GM18873 (cell line): ENCODE data around the gene GFRA1.

Experiments
- ATAC-seq: cut with Tn5 transposase; IDR thresholded peaks from one replicate; pipeline ENCODE4 v1.9.1; 2021; ENCODE audit warnings: mild to moderate bottlenecking, moderate library complexity, moderate number of reproducible peaks; ENCODE audit not compliant: unreplicated experiment, low FRiP score

GFRA1 gene

DNA sequence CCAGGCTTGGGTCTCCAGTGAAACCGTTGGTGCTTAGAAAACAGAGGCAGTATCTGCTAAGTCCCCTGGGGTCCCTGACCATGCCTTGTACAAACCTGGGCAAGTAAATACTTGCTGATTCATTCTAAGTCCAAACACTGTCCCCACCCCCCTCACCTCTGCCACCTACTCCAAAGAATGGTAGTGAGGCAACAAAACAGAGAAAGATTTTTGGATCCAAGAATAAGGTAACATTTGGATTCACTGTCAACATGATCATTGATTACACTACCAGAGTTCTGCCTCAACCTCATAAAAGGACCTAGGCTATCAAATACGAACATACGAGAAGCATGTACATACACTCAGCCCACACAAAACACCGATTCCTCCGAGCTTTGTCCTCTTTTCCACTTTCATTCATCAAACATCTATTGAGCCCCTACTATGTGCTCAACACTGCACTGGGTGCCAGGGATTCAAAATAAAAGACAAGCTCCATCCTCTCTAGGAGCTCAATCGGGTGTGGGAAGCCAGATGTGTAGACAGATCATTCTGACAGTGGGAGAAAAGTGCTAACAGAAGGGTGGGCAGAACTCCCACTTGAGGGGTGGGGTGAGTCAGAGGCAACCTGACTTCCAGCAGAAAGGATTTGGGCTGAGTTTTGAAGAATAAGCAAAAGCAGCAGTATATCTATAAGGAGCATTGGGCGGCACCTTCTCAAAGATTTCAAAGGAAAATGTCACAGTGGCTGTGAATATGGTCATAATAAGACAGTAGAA, 71.2 kb downstream of the GFRA1 start:
- no peak for ATAC-seq

- no peak for ATAC-seq
Measured at GRCh38 chr10:116201011-116201410, 72.0 kb downstream of the GFRA1 start.

GRCh38 chr10:116198676-116199035, 74.3 kb downstream of the GFRA1 start:
- ATAC-seq, result no peak

GRCh38 chr10:116197946-116198675, 74.9 kb downstream of the GFRA1 start:
- ATAC-seq, result no peak

DNA sequence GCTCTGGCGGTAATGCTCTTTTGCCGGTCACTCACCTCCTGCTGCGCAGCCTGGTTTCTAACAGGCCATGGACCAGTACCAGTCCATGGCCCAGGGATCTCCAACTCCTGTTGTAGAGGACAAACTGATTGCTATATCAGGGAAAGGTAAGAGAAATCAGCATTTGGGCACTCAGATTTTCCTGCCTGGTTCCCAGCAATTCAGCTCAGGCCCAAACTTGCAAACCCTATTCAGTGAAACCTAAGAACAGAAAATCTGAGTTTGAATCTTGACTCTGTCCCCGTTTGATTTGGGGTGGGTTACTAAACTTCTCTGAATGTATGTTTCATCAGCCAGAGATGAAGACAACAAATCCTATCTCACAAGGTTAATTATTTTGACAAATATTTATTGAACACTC, 77.4 kb downstream of the GFRA1 start:
- no peak for ATAC-seq

DNA sequence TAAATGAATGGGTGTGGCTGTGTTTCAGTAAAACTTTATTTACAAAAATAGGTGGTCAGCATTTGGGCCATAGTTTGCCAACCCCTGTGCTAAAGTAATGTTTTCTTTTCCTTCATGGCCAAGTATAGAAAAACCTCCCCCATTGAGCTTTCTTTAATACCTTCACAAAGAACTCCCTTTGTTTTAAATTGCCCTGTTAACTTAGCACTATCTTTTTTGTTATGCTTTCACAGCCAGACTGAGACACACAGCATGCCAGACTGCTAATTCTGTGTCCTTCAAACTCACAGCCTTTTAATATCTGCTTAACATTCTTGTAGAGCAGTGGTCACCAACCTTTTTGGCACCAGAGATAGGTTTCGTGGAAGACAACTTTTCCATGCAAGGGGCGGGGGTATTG, 78.0 kb downstream of the GFRA1 start:
- ATAC-seq, result no peak

DNA sequence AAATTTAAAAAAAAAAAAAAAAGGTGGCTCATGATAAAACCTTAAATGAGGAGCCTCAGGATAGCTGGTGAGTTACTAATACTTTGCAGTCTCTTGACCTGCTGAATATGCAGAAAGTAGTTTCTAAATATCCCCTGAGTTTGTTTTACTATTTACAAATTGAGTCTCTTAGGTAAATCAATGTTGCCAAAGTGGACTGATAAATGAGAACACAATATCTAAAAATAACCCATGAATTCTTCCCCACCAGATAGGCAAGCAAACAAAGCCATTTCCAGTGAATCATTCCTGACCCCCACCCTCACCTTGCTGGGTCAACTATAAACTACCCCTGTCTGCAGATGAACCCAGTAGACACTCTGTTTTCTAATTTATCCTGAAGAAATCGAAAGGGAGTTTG, 78.9 kb downstream of the GFRA1 start:
- ATAC-seq, result no peak

- ATAC-seq, result no peak
Measured at GRCh38 chr10:116190883-116191282, 82.1 kb downstream of the GFRA1 start.

DNA sequence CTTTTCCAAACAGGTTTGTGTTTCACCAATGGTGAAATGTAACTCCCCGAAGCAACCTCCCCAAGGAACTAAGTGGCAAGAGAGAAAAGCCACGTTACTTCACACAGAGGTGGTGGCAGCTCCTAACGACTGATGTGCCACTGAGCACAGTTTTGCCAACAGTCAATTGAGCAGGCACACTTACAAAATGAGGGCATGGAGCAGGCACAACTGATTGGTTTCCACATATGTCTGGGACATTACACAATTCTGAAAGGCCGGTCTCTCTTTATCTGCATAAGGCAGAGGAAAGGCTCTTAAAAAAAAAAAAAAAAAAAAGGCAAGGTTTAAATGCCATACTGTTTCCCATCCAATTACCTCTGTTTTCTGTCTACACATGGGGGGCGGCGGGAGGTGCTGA, 86.7 kb downstream of the GFRA1 start:
- ATAC-seq, result no peak

- no peak for ATAC-seq
Measured at GRCh38 chr10:116185199-116185867, 87.7 kb downstream of the GFRA1 start.

- no peak for ATAC-seq
Measured at GRCh38 chr10:116184512-116184794, 88.6 kb downstream of the GFRA1 start.

DNA sequence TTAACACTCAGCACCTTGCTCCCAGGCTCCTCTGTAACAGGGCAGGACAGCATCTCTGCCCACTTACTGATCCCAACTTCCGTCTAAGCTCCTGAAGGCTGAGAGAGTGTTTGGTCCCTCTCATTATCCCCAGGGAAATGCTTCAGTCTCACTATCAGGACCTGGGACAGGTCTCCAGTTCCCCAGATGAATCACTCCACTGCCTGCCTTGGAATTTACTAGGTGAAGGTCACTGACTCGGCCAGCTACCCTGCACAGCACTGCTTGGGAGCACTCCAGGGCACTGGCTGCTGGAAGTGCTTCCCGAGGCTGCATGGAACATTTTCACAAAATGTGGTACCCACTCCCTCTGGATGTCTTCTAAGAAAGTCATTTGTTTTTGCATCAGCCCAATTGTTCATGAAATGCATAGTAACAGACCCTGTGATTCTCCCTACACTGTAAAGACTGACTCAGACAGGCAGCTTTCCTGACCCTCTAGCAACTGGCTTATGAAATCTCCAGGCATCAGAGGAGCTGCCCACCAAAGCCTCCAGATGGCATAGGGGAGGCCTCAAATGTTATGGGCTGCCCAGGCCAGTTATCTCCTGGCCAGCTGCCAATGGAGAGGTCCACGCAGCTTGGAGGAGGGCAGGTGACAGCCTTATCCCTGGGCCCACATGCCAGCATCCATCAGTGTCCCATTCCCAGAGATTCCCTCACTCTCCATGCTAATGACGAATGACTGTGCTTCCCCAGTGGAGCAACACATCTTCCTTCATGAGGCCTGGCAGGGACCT, 89.1 kb downstream of the GFRA1 start:
- ATAC-seq, result no peak

- ATAC-seq, result no peak
Measured at GRCh38 chr10:116182426-116182825, 90.6 kb downstream of the GFRA1 start.

GRCh38 chr10:116178086-116178605, 94.9 kb downstream of the GFRA1 start:
- ATAC-seq, result no peak

DNA sequence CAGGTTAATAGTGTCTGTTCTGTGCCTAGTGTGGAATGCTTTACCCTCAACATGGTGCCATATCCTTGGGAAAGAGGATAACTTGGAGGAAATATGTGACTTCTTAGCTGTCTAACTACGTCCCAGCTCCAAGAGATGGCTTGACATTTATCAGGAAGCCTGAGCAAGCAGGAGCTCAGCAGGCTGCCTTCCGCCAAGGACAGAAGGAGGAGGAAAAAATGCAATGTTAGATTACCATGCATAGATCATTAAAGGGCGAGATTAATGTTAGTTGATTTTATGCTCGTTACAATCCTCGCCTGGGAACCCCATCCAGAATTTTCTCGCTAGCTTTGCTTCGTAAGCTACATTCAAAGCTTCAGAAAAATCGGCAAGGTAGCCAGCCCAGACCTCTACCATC, 97.8 kb downstream of the GFRA1 start:
- ATAC-seq, result no peak

DNA sequence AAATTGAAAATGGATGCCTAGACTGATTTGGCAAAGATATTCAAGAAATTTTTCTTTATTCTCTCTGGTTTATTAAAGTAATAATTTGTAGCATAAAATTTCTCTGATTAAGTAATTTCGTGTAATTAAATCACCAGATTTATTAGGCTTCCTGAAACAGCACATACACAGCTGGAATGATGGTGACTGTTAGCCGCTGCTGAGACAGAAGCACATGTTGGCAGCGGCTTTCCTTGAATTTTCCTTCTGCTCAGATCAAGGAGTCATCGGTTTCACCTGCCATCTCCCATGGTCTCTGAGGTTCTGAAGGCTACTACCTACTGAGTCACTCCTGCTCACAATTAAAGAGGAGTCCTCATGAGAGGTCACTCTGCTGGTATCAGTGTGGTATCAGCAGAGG, 101.5 kb downstream of the GFRA1 start:
- no peak for ATAC-seq

- no peak for ATAC-seq
Measured at GRCh38 chr10:116170815-116171250, 102.2 kb downstream of the GFRA1 start.

- no peak for ATAC-seq
Measured at GRCh38 chr10:116169782-116170445, 103.1 kb downstream of the GFRA1 start.

DNA sequence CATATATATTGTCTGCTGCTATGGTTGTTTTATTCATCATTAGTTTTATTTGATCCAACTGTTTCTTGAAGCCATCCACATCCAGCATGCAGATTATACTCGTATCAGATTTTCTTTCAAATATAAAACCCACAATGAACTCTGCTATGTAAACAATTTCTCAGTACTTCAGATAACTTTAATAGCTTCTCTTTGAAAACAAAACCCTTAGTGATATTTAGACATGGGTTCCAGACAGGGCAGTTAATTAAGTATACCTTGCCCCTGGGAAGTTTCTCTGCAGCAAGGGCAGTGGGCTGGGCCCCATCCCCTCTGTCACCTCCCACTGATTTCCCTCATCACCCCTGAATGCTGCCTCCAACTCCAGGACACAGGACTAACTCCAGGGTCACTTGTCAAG, 104.3 kb downstream of the GFRA1 start:
- ATAC-seq, result no peak

- ATAC-seq, result no peak
Measured at GRCh38 chr10:116168329-116168728, 104.7 kb downstream of the GFRA1 start.
